C4-2B (cell line): ENCODE measurements around the gene EBF3.

ENCODE experiments used
- H3K27ac ChIP-seq: fragments of 450-650 bp; 2 replicates; pipeline ENCODE4 v1.5.1; 2017
- CTCF ChIP-seq: fragments of 450-650 bp; conservative IDR thresholded peaks from 2 replicates; pipeline ENCODE4 v1.5.1; 2017; ENCODE audit warnings: mild to moderate bottlenecking
- ZFX ChIP-seq: fragments of 450-650 bp; IDR thresholded peaks from 2 replicates; pipeline ENCODE4 v1.6.1; 2017

The EBF3 gene

GRCh38 chr10:129898706-129899268, 65.3 kb downstream of the EBF3 start:
- TF ChIP-seq CTCF (no peak), ZFX (no peak)
- H3K27ac ChIP-seq, result no peak overlapping the region

- no peak for TF ChIP-seq ZFX
- TF ChIP-seq CTCF, result no peak
Observed at GRCh38 chr10:129897871-129898626, 66.0 kb downstream of the EBF3 start.

GRCh38 chr10:129896860-129897200, 67.2 kb downstream of the EBF3 start:
- H3K27ac ChIP-seq, result no peak overlapping the region
- TF ChIP-seq ZFX, result no peak
- TF ChIP-seq CTCF, result no peak

More at GRCh38 chr10:129897871-129898626, 66.0 kb downstream of the EBF3 start:
- H3K27ac ChIP-seq, result no peak overlapping the region

GRCh38 chr10:129896136-129896859, 67.8 kb downstream of the EBF3 start:
- TF ChIP-seq ZFX, result no peak
- no peak for TF ChIP-seq CTCF
- H3K27ac ChIP-seq, result no peak overlapping the region

GRCh38 chr10:129895811-129896135, 68.3 kb downstream of the EBF3 start:
- TF ChIP-seq ZFX, result no peak
- TF ChIP-seq CTCF, result no peak

GRCh38 chr10:129894698-129895097, 69.4 kb downstream of the EBF3 start:
- no peak for TF ChIP-seq ZFX
- TF ChIP-seq CTCF, result no peak
- no peak overlapping the region for H3K27ac ChIP-seq

More at GRCh38 chr10:129895811-129896135, 68.3 kb downstream of the EBF3 start:
- no peak overlapping the region for H3K27ac ChIP-seq
